ENCODE data around the gene IER3. TPM values are rescaled to one million over a fixed set of nuclear protein-coding genes. Genes with fewer than 3 reads are reported as not detected.

Gene IER3
- total and polyA plus RNA-seq, 9 of the 15 experiments (the other 6 are each of a cell fraction or from before 2014, with no cell fraction given) = 1.5 to 30.0 (median 11.5) TPM

GRCh38 chr6:30741789-30742315, 2.5 kb downstream of the IER3 start (continued):
- TF ChIP-seq SIX5 (IDR thresholded peaks at IDR 0.05; ENCODE audit: borderline replicate concordance in 1 of 2, insufficient read depth in 1 of 2, low read depth in 1 of 2, low read length in 2 of 2) (no peak), ZNF79 (CRISPR knock-in tag; IDR thresholded peaks at IDR 0.05; ENCODE audit: low read depth) (no peak), ZBTB9 (CRISPR knock-in tag; IDR thresholded peaks at IDR 0.05) (no peak), HES1 (IDR thresholded peaks at IDR 0.05; ENCODE audit: low read depth) (no peak), ZNF197 (CRISPR knock-in tag; IDR thresholded peaks at IDR 0.05; ENCODE audit: low read depth) (no peak), ZFP30 (CRISPR knock-in tag; IDR thresholded peaks at IDR 0.05; ENCODE audit: borderline replicate concordance) (no peak), PTRF (tag; IDR thresholded peaks at IDR 0.05) (no peak), ZNF780A (CRISPR knock-in tag; IDR thresholded peaks at IDR 0.05) (no peak), POLR2B (IDR thresholded peaks at IDR 0.05; ENCODE audit: low read depth, partially characterized antibody) (no peak), ERF (CRISPR knock-in tag; IDR thresholded peaks at IDR 0.05) (no peak; the same call in 1 of the 2 replicates), GATAD2A (IDR thresholded peaks at IDR 0.05) (no peak)
- TF ChIP-seq, protein P1, sequence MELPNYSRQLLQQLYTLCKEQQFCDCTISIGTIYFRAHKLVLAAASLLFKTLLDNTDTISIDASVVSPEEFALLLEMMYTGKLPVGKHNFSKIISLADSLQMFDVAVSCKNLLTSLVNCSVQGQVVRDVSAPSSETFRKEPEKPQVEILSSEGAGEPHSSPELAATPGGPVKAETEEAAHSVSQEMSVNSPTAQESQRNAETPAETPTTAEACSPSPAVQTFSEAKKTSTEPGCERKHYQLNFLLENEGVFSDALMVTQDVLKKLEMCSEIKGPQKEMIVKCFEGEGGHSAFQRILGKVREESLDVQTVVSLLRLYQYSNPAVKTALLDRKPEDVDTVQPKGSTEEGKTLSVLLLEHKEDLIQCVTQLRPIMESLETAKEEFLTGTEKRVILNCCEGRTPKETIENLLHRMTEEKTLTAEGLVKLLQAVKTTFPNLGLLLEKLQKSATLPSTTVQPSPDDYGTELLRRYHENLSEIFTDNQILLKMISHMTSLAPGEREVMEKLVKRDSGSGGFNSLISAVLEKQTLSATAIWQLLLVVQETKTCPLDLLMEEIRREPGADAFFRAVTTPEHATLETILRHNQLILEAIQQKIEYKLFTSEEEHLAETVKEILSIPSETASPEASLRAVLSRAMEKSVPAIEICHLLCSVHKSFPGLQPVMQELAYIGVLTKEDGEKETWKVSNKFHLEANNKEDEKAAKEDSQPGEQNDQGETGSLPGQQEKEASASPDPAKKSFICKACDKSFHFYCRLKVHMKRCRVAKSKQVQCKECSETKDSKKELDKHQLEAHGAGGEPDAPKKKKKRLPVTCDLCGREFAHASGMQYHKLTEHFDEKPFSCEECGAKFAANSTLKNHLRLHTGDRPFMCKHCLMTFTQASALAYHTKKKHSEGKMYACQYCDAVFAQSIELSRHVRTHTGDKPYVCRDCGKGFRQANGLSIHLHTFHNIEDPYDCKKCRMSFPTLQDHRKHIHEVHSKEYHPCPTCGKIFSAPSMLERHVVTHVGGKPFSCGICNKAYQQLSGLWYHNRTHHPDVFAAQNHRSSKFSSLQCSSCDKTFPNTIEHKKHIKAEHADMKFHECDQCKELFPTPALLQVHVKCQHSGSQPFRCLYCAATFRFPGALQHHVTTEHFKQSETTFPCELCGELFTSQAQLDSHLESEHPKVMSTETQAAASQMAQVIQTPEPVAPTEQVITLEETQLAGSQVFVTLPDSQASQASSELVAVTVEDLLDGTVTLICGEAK (IDR thresholded peaks at IDR 0.05) = no peak
- TF ChIP-seq, protein P1 (CRISPR knock-in tag; IDR thresholded peaks at IDR 0.05) = no peak
- TF ChIP-seq, protein P2, sequence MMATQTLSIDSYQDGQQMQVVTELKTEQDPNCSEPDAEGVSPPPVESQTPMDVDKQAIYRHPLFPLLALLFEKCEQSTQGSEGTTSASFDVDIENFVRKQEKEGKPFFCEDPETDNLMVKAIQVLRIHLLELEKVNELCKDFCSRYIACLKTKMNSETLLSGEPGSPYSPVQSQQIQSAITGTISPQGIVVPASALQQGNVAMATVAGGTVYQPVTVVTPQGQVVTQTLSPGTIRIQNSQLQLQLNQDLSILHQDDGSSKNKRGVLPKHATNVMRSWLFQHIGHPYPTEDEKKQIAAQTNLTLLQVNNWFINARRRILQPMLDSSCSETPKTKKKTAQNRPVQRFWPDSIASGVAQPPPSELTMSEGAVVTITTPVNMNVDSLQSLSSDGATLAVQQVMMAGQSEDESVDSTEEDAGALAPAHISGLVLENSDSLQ (IDR thresholded peaks at IDR 0.05) = no peak
- TF ChIP-seq, protein P3, sequence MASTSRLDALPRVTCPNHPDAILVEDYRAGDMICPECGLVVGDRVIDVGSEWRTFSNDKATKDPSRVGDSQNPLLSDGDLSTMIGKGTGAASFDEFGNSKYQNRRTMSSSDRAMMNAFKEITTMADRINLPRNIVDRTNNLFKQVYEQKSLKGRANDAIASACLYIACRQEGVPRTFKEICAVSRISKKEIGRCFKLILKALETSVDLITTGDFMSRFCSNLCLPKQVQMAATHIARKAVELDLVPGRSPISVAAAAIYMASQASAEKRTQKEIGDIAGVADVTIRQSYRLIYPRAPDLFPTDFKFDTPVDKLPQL (IDR thresholded peaks at IDR 0.05; ENCODE audit: extremely low read depth, insufficient read length) = no peak
